ENCODE data around the gene TPRX1.

- no peak for TF ChIP-seq POLR2AphosphoS5 (IDR thresholded peaks at IDR 0.05; ENCODE audit: low read depth, low read length)
- TF ChIP-seq SPI1 (IDR thresholded peaks at IDR 0.05; ENCODE audit: low read depth, low read length), result no peak
- TF ChIP-seq POLR2A (IDR thresholded peaks at IDR 0.05; ENCODE audit: low read depth, low read length), result no peak
- no peak for TF ChIP-seq TAF1 (IDR thresholded peaks at IDR 0.05; ENCODE audit: low read depth, low read length)
Observed at GRCh38 chr19:47848823-47849473, 44.6 kb upstream of the TPRX1 start.
